Left ventricle myocardium inferior (tissue), 1 donor: ENCODE measurements around the gene KDM5C. TPM values are rescaled to one million over a fixed set of nuclear protein-coding genes. Genes with fewer than 3 reads are reported as not detected.

ENCODE experiments used
- DNase-seq: peaks from one replicate; pipeline ENCODE4 v3.0.0-alpha.2; 2020
- H3K27ac ChIP-seq: fragments of 200-600 bp; replicated peaks from 2 replicates; pipeline ENCODE4 v1.8.0; 2021
- H3K27me3 ChIP-seq: fragments of 200-600 bp; 2 replicates; pipeline ENCODE4 v1.8.0; 2021; ENCODE audit warnings: low read depth
- H3K36me3 ChIP-seq: fragments of 200-600 bp; 2 replicates; pipeline ENCODE4 v1.8.0; 2021
- H3K4me1 ChIP-seq: fragments of 200-600 bp; 2 replicates; pipeline ENCODE4 v1.8.0; 2021
- H3K4me3 ChIP-seq: fragments of 200-600 bp; 2 replicates; pipeline ENCODE4 v1.8.0; 2021; ENCODE audit warnings: mild to moderate bottlenecking, moderate library complexity
- H3K9me3 ChIP-seq: fragments of 200-600 bp; replicated peaks from 2 replicates; pipeline ENCODE4 v1.8.0; 2021
- intact Hi-C: fragments of 100-400 bp; cut with micrococcal nuclease; formaldehyde crosslinking; loops from one replicate; pipeline ENCODE4 v1.11.0; 2022
- total RNA-seq: library from RNA; stranded (reverse); fragmentation: NEBNext Ultra II Directional; extraction: Animal tissue kit (Norgen Biotek cat#: 25700); gene quantifications from one replicate; pipeline ENCODE4 v1.2.1, GENCODE V29; 2021
- TF ChIP-seq, protein P1 (sequence below): fragments of 200-600 bp; IDR thresholded peaks from 2 replicates; pipeline ENCODE4 v1.8.0; 2021; ENCODE audit warnings: antibody characterized with exemption, mild to moderate bottlenecking, borderline replicate concordance
- donor health status: DM: no; HTN: yes; CAD: no; lungs with severe emphysema.

Gene KDM5C
- total RNA-seq, 1 donor from 2014 or later: 35.6 TPM

- H3K27me3 ChIP-seq: no peaks in the 10 kb centered on the region
- DNase-seq: no peak
- no peak overlapping the region for H3K4me3 ChIP-seq
- intact Hi-C loops: no loop called here
- H3K9me3 ChIP-seq: no peaks in the 10 kb centered on the region
- no peaks in the 10 kb centered on the region for H3K4me1 ChIP-seq
- no peak overlapping the region for H3K27ac ChIP-seq
- no peaks in the 10 kb centered on the region for H3K36me3 ChIP-seq
- TF ChIP-seq, protein P1, sequence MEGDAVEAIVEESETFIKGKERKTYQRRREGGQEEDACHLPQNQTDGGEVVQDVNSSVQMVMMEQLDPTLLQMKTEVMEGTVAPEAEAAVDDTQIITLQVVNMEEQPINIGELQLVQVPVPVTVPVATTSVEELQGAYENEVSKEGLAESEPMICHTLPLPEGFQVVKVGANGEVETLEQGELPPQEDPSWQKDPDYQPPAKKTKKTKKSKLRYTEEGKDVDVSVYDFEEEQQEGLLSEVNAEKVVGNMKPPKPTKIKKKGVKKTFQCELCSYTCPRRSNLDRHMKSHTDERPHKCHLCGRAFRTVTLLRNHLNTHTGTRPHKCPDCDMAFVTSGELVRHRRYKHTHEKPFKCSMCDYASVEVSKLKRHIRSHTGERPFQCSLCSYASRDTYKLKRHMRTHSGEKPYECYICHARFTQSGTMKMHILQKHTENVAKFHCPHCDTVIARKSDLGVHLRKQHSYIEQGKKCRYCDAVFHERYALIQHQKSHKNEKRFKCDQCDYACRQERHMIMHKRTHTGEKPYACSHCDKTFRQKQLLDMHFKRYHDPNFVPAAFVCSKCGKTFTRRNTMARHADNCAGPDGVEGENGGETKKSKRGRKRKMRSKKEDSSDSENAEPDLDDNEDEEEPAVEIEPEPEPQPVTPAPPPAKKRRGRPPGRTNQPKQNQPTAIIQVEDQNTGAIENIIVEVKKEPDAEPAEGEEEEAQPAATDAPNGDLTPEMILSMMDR: no peak
These were observed 61.6 kb downstream of the KDM5C start for GRCh38 chrX:53163436-53163835.

GRCh38 chrX:53160297-53160983 is 64.6 kb downstream of the KDM5C start:
- no peaks in the 10 kb centered on the region for H3K4me1 ChIP-seq

DNA sequence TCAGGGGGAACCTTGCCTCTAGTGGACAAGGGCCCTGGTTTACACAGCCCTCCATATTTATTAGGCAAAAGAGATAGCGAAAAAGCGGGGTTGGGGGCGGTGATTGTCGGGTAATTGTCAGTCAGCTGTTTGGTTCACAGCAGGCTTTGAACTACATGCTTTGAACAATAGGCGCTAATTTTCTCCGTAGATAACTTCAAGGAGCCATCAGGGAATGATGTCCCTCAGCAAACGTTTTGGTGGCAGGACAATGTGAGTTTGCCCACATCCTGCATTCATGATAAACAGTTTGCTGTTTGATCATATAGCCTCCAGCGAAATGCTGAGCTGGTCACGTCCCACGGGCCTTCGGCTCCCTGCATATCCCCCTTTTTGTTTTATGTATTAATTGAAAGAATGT is 65.8 kb downstream of the KDM5C start:
- Histone ChIP-seq H3K27me3 (no peaks in the 10 kb centered on the region), H3K4me1 (no peaks in the 10 kb centered on the region), H3K36me3 (no peaks in the 10 kb centered on the region), H3K27ac (no peak overlapping the region), H3K4me3 (no peak overlapping the region), H3K9me3 (no peaks in the 10 kb centered on the region)
- DNase-seq: no peak
- TF ChIP-seq, protein P1: no peak
- intact Hi-C loops: no loop called here

More at GRCh38 chrX:53160297-53160983, 64.6 kb downstream of the KDM5C start:
- DNase-seq: no peak
- TF ChIP-seq, protein P1: no peak
- no peaks in the 10 kb centered on the region for H3K9me3 ChIP-seq
- intact Hi-C loops: no loop called here
- H3K4me3 ChIP-seq: no peak overlapping the region
- no peak overlapping the region for H3K27ac ChIP-seq
- no peaks in the 10 kb centered on the region for H3K36me3 ChIP-seq
- no peaks in the 10 kb centered on the region for H3K27me3 ChIP-seq

DNA sequence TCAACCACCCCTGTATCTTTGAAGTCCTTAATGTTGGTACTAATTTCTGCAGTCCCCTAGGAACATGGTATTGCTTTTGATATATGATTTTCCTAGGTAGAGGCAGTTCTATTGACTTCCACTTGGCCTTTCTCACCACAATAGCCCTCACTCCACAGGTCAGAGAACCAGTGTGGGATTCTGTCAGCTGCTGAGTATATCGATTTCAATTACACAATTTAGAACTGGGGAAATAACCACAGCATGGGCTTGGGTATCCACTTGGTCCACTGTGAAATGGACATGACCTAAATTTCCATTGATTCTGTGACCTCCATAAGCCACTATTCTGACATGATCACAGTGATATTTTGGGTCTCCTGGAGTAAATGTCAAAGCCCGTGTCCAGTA is 68.8 kb downstream of the KDM5C start:
- DNase-seq: no peak
- Histone ChIP-seq H3K4me1 (no peaks in the 10 kb centered on the region), H3K27me3 (no peaks in the 10 kb centered on the region), H3K9me3 (no peaks in the 10 kb centered on the region), H3K36me3 (no peaks in the 10 kb centered on the region), H3K4me3 (no peak overlapping the region), H3K27ac (no peak overlapping the region)
- intact Hi-C loops: no loop called here
- TF ChIP-seq, protein P1: no peak

DNA sequence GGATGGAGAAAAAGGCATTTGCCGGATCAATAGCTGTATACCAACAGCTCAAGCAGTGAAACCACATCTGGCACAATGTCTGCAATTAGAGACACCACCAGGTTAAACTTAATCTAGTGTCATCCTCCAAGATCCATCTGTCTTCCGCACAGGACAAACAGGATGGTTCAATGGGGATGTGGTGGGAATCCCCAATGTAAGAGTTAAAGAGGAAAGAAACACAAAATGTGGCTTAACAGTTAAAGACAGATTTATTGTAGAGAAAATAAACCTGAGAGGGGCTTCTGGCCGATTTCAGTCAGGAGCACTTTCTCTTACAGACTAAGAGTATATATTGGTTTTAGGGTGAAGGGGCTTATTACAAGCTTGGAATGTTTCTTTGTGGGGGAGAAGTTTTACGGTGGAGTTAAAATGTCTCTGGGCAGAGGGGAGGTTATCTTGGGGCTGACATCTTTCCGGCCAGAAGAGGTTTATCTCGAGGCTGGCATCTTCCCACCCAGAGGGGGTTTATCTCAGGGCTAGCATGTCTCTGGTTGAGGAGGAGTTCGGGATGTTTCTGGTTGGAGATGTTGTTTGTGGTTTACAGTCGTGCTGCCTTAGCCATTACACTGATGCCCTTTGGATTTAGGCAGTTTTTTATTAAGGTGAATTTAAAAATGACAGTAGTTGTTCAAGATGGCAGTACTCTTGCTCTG is 69.3 kb downstream of the KDM5C start:
- Histone ChIP-seq H3K27me3 (no peaks in the 10 kb centered on the region), H3K27ac (no peak overlapping the region), H3K9me3 (no peaks in the 10 kb centered on the region), H3K36me3 (no peaks in the 10 kb centered on the region), H3K4me1 (no peaks in the 10 kb centered on the region), H3K4me3 (no peak overlapping the region)
- intact Hi-C loops: no loop called here
- TF ChIP-seq, protein P1: no peak
- no peak for DNase-seq
